ENCODE measurements around the gene SQSTM1. TPM values are rescaled to one million over a fixed set of nuclear protein-coding genes. Genes with fewer than 3 reads are reported as not detected.

Gene SQSTM1
- total RNA-seq, 1 experiment from 2014 or later: 341 TPM

DNA sequence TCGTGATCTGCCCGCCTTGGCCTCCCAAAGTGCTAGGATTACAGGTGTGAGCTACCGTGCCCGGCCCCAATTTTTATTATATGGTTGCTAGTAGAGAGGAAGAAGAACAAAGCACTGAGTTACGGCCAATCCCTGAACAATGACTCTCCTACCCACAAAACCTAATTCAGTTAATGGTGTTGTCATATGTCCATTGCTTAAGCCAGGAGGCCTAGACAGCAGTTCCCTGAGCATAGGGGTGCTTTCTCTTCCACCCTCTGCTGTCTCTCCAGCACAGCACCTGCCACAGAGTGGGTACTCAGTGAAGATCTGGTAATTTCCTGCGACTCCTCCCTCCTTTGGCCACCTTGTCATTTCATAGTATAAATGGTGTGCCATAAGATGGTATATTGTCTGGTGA is 48.4 kb upstream of the SQSTM1 start:
- no peak overlapping the region for H3K27ac ChIP-seq (ENCODE audit: low read length)
- no peaks in the 10 kb centered on the region for H3F3A ChIP-seq (ENCODE audit: low read length, unreplicated experiment)
- ChIA-PET CTCF (no interaction called here), POLR2A (ENCODE audit: unreplicated experiment) (no interaction called here)
- no peak overlapping the region for H3K9ac ChIP-seq (ENCODE audit: low read length)
- no peak overlapping the region for H3K4me2 ChIP-seq (ENCODE audit: low read length)
- intact Hi-C loops (cut with micrococcal nuclease): no loop called here
- H3K4me3 ChIP-seq (ENCODE audit: low read length): no peak overlapping the region
- H3K79me2 ChIP-seq (ENCODE audit: low read length): peaks cover 5% of the 10 kb centered on the region; the same call in 1 of the 2 replicates
- H3K4me1 ChIP-seq (ENCODE audit: insufficient read depth, low read length): no peaks in the 10 kb centered on the region
- peaks cover 10% of the 10 kb centered on the region for H3K36me3 ChIP-seq (ENCODE audit: low read depth, low read length)
- TF ChIP-seq, protein P1, sequence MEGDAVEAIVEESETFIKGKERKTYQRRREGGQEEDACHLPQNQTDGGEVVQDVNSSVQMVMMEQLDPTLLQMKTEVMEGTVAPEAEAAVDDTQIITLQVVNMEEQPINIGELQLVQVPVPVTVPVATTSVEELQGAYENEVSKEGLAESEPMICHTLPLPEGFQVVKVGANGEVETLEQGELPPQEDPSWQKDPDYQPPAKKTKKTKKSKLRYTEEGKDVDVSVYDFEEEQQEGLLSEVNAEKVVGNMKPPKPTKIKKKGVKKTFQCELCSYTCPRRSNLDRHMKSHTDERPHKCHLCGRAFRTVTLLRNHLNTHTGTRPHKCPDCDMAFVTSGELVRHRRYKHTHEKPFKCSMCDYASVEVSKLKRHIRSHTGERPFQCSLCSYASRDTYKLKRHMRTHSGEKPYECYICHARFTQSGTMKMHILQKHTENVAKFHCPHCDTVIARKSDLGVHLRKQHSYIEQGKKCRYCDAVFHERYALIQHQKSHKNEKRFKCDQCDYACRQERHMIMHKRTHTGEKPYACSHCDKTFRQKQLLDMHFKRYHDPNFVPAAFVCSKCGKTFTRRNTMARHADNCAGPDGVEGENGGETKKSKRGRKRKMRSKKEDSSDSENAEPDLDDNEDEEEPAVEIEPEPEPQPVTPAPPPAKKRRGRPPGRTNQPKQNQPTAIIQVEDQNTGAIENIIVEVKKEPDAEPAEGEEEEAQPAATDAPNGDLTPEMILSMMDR (conservative IDR thresholded peaks at IDR 0.05; ENCODE audit: low read depth, low read length): no peak
- TF ChIP-seq EZH2 (IDR thresholded peaks at IDR 0.05; ENCODE audit: low read length, unreplicated experiment) (no peak), EZH2phosphoT487 (IDR thresholded peaks at IDR 0.05; ENCODE audit: borderline replicate concordance, low read length) (no peak)
- no peak overlapping the region for H2AFZ ChIP-seq (ENCODE audit: low read length)
- no peaks in the 10 kb centered on the region for H4K20me1 ChIP-seq (ENCODE audit: low read length)
- no peaks in the 10 kb centered on the region for H3K27me3 ChIP-seq (ENCODE audit: low read length)
- no peak for DNase-seq
- BruUV-seq (replicated peaks): no TSS peak
- no peaks in the 10 kb centered on the region for H3K9me2 ChIP-seq (replicated peaks; ENCODE audit: low read length)
- ATAC-seq: no peak
- H3K9me3 ChIP-seq (ENCODE audit: low read length): no peaks in the 10 kb centered on the region

DNA sequence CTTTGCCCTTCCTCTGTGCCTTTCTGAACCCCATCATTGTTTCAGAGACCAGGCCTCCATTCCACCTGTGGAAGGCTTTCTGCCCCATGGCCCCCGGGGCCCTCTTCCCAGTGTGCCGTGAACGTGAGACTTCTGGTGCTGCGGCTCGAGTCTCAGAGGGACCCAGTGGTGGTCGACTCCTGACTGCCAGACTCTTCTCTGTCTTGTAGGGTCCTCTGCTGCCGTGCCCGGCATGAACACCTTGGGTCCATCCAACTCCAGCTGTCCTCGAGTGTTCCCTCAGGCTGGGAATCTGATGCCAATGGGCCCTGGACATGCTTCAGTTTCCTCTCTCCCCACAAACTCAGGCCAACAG is 47.0 kb upstream of the SQSTM1 start:
- DNase-seq: no peak
- H3K9ac ChIP-seq (ENCODE audit: low read length): no peak overlapping the region
- H4K20me1 ChIP-seq (ENCODE audit: low read length): no peaks in the 10 kb centered on the region
- no peak overlapping the region for H3K4me2 ChIP-seq (ENCODE audit: low read length)
- no peaks in the 10 kb centered on the region for H3K9me2 ChIP-seq (replicated peaks; ENCODE audit: low read length)
- BruUV-seq (replicated peaks): no TSS peak
- ATAC-seq: no peak
- peaks cover 10% of the 10 kb centered on the region for H3K36me3 ChIP-seq (ENCODE audit: low read depth, low read length)
- H3K79me2 ChIP-seq (ENCODE audit: low read length): no peaks in the 10 kb centered on the region
- no peak overlapping the region for H3K27ac ChIP-seq (ENCODE audit: low read length)
- H3K4me3 ChIP-seq (ENCODE audit: low read length): no peak overlapping the region
- H3K9me3 ChIP-seq (ENCODE audit: low read length): no peaks in the 10 kb centered on the region
- H3K4me1 ChIP-seq (ENCODE audit: insufficient read depth, low read length): no peaks in the 10 kb centered on the region
- ChIA-PET CTCF (no interaction called here), POLR2A (ENCODE audit: unreplicated experiment) (no interaction called here)
- H2AFZ ChIP-seq (ENCODE audit: low read length): no peak overlapping the region
- H3F3A ChIP-seq (ENCODE audit: low read length, unreplicated experiment): no peaks in the 10 kb centered on the region
- intact Hi-C loops (cut with micrococcal nuclease): no loop called here
- TF ChIP-seq EZH2phosphoT487 (IDR thresholded peaks at IDR 0.05; ENCODE audit: borderline replicate concordance, low read length) (no peak), EZH2 (IDR thresholded peaks at IDR 0.05; ENCODE audit: low read length, unreplicated experiment) (no peak)
- TF ChIP-seq, protein P1 (conservative IDR thresholded peaks at IDR 0.05; ENCODE audit: low read depth, low read length): no peak
- no peaks in the 10 kb centered on the region for H3K27me3 ChIP-seq (ENCODE audit: low read length)

DNA sequence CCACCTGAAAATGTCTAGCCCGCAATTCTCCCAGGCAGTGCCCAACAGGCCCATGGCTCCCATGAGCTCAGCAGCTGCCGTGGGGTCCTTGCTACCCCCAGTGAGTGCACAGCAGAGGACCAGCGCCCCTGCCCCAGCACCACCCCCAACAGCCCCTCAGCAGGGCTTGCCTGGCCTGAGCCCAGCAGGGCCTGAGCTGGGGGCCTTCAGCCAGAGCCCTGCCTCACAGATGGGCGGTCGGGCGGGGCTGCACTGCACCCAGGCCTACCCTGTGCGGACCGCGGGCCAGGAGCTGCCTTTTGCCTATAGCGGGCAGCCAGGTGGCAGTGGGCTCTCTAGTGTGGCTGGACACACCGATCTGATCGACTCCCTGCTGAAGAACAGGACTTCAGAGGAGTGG is 46.3 kb upstream of the SQSTM1 start:
- no peaks in the 10 kb centered on the region for H3K4me1 ChIP-seq (ENCODE audit: insufficient read depth, low read length)
- intact Hi-C loops (cut with micrococcal nuclease): no loop called here
- no TSS peak for BruUV-seq (replicated peaks)
- no peaks in the 10 kb centered on the region for H3K9me2 ChIP-seq (replicated peaks; ENCODE audit: low read length)
- no peak for ATAC-seq
- CTCF ChIA-PET: no interaction called here
- H3K4me3 ChIP-seq (ENCODE audit: low read length): no peak overlapping the region
- H3K27me3 ChIP-seq (ENCODE audit: low read length): no peaks in the 10 kb centered on the region
- H3K4me2 ChIP-seq (ENCODE audit: low read length): no peak overlapping the region
- POLR2A ChIA-PET (ENCODE audit: unreplicated experiment): no interaction called here
- H3K79me2 ChIP-seq (ENCODE audit: low read length): no peaks in the 10 kb centered on the region
- TF ChIP-seq EZH2phosphoT487 (IDR thresholded peaks at IDR 0.05; ENCODE audit: borderline replicate concordance, low read length) (no peak), EZH2 (IDR thresholded peaks at IDR 0.05; ENCODE audit: low read length, unreplicated experiment) (no peak)
- H3K36me3 ChIP-seq (ENCODE audit: low read depth, low read length): peaks cover 10% of the 10 kb centered on the region
- H3F3A ChIP-seq (ENCODE audit: low read length, unreplicated experiment): no peaks in the 10 kb centered on the region
- no peak overlapping the region for H2AFZ ChIP-seq (ENCODE audit: low read length)
- DNase-seq: no peak
- H3K9me3 ChIP-seq (ENCODE audit: low read length): no peaks in the 10 kb centered on the region
- H3K27ac ChIP-seq (ENCODE audit: low read length): no peak overlapping the region
- no peaks in the 10 kb centered on the region for H4K20me1 ChIP-seq (ENCODE audit: low read length)
- no peak overlapping the region for H3K9ac ChIP-seq (ENCODE audit: low read length)

Data from PC-3 (cell line).